ENCODE measurements around the gene TAT. TPM values are rescaled to one million over a fixed set of nuclear protein-coding genes. Genes with fewer than 3 reads are reported as not detected.
A peak's percentile ranks its signal among the peaks of the same experiment; 100 is the strongest.

The TAT gene
- total RNA-seq, 1 experiment from 2014 or later: 0.68 TPM

GRCh38 chr16:71567931-71568330 is 9.0 kb downstream of the TAT start (continued):
- TF ChIP-seq, protein P1, sequence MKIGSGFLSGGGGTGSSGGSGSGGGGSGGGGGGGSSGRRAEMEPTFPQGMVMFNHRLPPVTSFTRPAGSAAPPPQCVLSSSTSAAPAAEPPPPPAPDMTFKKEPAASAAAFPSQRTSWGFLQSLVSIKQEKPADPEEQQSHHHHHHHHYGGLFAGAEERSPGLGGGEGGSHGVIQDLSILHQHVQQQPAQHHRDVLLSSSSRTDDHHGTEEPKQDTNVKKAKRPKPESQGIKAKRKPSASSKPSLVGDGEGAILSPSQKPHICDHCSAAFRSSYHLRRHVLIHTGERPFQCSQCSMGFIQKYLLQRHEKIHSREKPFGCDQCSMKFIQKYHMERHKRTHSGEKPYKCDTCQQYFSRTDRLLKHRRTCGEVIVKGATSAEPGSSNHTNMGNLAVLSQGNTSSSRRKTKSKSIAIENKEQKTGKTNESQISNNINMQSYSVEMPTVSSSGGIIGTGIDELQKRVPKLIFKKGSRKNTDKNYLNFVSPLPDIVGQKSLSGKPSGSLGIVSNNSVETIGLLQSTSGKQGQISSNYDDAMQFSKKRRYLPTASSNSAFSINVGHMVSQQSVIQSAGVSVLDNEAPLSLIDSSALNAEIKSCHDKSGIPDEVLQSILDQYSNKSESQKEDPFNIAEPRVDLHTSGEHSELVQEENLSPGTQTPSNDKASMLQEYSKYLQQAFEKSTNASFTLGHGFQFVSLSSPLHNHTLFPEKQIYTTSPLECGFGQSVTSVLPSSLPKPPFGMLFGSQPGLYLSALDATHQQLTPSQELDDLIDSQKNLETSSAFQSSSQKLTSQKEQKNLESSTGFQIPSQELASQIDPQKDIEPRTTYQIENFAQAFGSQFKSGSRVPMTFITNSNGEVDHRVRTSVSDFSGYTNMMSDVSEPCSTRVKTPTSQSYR (CRISPR knock-in tag; IDR thresholded peaks at IDR 0.05): no peak

DNA sequence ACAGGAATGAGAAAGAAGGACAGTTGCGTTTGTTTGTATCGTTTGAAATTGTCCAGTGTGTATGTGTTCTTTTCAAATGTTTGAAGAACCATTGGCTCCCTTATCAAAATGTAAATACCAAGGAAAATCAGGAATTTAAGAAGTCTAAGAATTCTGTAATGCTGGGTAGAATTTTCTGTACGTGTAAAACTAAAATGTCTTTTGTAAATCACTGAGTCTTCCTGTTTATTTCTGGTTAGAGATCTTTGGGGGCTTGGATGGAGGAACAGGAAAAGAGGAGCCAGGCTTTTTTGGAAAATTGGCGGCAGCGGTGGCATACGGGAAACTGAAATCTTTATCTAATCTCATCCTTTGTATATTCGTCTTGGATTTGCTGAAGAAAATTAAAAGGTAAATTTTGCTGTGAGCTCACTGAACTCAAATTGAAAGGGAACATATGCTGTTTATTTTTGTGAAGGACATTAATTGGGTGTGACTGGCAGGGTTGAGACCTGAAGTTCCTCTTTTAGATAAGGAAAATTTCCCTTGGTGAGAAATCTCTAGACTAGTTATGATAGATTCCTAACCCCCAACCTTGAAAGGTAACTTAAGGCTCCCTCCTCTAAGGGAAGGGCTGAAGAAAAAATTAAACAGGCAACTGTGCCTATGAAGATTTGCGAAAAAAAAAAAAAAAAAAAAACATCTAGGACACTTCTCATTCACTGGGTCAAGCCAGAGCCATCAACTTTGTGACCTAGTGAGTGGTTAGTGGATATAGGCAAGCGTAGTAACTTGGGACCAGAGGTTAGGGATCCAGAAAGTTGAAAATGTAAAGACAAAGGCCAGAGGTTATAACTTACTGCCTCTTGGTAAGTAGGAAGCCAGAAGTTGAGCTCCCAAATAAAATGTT is 10.8 kb downstream of the TAT start:
- Mint-ChIP-seq H3K27me3 (ENCODE audit: low read depth) (peaks cover 5% of the 10 kb centered on the region; the same call in 1 of the 2 replicates), H3K4me3 (peak overlapping the region; percentile 85), H3K9me3 (peaks cover 24% of the 10 kb centered on the region), H3K27ac (peak overlapping the region; percentile 66), H3K4me1 (peaks cover 14% of the 10 kb centered on the region), H3K36me3 (peaks cover 16% of the 10 kb centered on the region)
- no peak for TF ChIP-seq ELF4 (CRISPR knock-in tag; IDR thresholded peaks at IDR 0.05; ENCODE audit: low read depth)
- TF ChIP-seq ATF1 (CRISPR knock-in tag; IDR thresholded peaks at IDR 0.05): no peak
- no peak for TF ChIP-seq ZNF416 (CRISPR knock-in tag; IDR thresholded peaks at IDR 0.05)
- no peak for TF ChIP-seq ZSCAN18 (CRISPR knock-in tag; IDR thresholded peaks at IDR 0.05)
- TF ChIP-seq ZBTB21 (CRISPR knock-in tag; IDR thresholded peaks at IDR 0.05; ENCODE audit: borderline replicate concordance): no peak
- no peak for TF ChIP-seq ESRRA (CRISPR knock-in tag; IDR thresholded peaks at IDR 0.05; ENCODE audit: borderline replicate concordance)
- no peak for TF ChIP-seq TEAD4 (CRISPR knock-in tag; IDR thresholded peaks at IDR 0.05)
- TF ChIP-seq NFATC4 (CRISPR knock-in tag; IDR thresholded peaks at IDR 0.05): no peak
- TF ChIP-seq RORB (CRISPR knock-in tag; IDR thresholded peaks at IDR 0.05): no peak
- no peak for TF ChIP-seq ZNF263 (CRISPR knock-in tag; IDR thresholded peaks at IDR 0.05; ENCODE audit: low read depth)
- TF ChIP-seq, protein P2, sequence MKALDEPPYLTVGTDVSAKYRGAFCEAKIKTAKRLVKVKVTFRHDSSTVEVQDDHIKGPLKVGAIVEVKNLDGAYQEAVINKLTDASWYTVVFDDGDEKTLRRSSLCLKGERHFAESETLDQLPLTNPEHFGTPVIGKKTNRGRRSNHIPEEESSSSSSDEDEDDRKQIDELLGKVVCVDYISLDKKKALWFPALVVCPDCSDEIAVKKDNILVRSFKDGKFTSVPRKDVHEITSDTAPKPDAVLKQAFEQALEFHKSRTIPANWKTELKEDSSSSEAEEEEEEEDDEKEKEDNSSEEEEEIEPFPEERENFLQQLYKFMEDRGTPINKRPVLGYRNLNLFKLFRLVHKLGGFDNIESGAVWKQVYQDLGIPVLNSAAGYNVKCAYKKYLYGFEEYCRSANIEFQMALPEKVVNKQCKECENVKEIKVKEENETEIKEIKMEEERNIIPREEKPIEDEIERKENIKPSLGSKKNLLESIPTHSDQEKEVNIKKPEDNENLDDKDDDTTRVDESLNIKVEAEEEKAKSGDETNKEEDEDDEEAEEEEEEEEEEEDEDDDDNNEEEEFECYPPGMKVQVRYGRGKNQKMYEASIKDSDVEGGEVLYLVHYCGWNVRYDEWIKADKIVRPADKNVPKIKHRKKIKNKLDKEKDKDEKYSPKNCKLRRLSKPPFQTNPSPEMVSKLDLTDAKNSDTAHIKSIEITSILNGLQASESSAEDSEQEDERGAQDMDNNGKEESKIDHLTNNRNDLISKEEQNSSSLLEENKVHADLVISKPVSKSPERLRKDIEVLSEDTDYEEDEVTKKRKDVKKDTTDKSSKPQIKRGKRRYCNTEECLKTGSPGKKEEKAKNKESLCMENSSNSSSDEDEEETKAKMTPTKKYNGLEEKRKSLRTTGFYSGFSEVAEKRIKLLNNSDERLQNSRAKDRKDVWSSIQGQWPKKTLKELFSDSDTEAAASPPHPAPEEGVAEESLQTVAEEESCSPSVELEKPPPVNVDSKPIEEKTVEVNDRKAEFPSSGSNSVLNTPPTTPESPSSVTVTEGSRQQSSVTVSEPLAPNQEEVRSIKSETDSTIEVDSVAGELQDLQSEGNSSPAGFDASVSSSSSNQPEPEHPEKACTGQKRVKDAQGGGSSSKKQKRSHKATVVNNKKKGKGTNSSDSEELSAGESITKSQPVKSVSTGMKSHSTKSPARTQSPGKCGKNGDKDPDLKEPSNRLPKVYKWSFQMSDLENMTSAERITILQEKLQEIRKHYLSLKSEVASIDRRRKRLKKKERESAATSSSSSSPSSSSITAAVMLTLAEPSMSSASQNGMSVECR (CRISPR knock-in tag; IDR thresholded peaks at IDR 0.05; ENCODE audit: borderline replicate concordance): no peak
- no peak for TF ChIP-seq ERG (CRISPR knock-in tag; IDR thresholded peaks at IDR 0.05)
- no peak for TF ChIP-seq ZNF138 (CRISPR knock-in tag; conservative IDR thresholded peaks at IDR 0.05)
- no peak for TF ChIP-seq KAT7 (CRISPR knock-in tag; IDR thresholded peaks at IDR 0.05; ENCODE audit: borderline replicate concordance)
- TF ChIP-seq, protein P3, sequence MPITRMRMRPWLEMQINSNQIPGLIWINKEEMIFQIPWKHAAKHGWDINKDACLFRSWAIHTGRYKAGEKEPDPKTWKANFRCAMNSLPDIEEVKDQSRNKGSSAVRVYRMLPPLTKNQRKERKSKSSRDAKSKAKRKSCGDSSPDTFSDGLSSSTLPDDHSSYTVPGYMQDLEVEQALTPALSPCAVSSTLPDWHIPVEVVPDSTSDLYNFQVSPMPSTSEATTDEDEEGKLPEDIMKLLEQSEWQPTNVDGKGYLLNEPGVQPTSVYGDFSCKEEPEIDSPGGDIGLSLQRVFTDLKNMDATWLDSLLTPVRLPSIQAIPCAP (CRISPR knock-in tag; IDR thresholded peaks at IDR 0.05): no peak
- no peak for TF ChIP-seq ZNF671 (CRISPR knock-in tag; IDR thresholded peaks at IDR 0.05)
- TF ChIP-seq NR3C1 (CRISPR knock-in tag; conservative IDR thresholded peaks at IDR 0.05; ENCODE audit: low read depth): no peak
- TF ChIP-seq JAZF1 (CRISPR knock-in tag; IDR thresholded peaks at IDR 0.05): no peak
- ChIA-PET CTCF (interaction anchor here (1.6 to 4.5 kb wide), 7 partner anchors 11 to 396 kb away, joined by 6 to 112 read pairs (median 10); partner anchors contain the start of genes CHST4 and TAT), POLR2A (interaction anchor here (1.1 kb wide), 1 partner anchor 8 kb away, joined by 3 read pairs; no protein-coding TSS in a partner anchor)
- DNase-seq (ENCODE audit: low spot score): no peak
- ATAC-seq: no peak
